Peyer's patch (tissue), 4 donors: ENCODE results near the gene MAEA.

Experiments
- POLR2A ChIP-seq, 2 donors: fragments of 450-650 bp; IDR thresholded peaks; one replicate each; pipeline ENCODE4 v1.5.1; 2017; ENCODE audit warnings: antibody characterized with exemption in 2 of 2, mild to moderate bottlenecking in 2 of 2, moderate library complexity in 2 of 2
- TF ChIP-seq, protein P1 (sequence below), 6 experiments: fragments of 450-650 bp in 4 of 6; fragments of 200-600 bp in 2 of 6; sonication (generic) in 1 of 6; IDR thresholded peaks; one replicate each; pipeline ENCODE4 v1.5.1; 2017 to 2019; ENCODE audit warnings: antibody characterized with exemption in 6 of 6, mild to moderate bottlenecking in 3 of 6, moderate library complexity in 1 of 6

- TF ChIP-seq, protein P1, sequence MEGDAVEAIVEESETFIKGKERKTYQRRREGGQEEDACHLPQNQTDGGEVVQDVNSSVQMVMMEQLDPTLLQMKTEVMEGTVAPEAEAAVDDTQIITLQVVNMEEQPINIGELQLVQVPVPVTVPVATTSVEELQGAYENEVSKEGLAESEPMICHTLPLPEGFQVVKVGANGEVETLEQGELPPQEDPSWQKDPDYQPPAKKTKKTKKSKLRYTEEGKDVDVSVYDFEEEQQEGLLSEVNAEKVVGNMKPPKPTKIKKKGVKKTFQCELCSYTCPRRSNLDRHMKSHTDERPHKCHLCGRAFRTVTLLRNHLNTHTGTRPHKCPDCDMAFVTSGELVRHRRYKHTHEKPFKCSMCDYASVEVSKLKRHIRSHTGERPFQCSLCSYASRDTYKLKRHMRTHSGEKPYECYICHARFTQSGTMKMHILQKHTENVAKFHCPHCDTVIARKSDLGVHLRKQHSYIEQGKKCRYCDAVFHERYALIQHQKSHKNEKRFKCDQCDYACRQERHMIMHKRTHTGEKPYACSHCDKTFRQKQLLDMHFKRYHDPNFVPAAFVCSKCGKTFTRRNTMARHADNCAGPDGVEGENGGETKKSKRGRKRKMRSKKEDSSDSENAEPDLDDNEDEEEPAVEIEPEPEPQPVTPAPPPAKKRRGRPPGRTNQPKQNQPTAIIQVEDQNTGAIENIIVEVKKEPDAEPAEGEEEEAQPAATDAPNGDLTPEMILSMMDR (IDR thresholded peaks at IDR 0.05): no peak
- no peak for TF ChIP-seq POLR2A (IDR thresholded peaks at IDR 0.05)
Observed at GRCh38 chr4:1355378-1355777, 65.7 kb downstream of the MAEA start.
